ENCODE measurements around the gene C17orf100. TPM values are rescaled to one million over a fixed set of nuclear protein-coding genes. Genes with fewer than 3 reads are reported as not detected.

C17orf100 gene
- total and polyA plus RNA-seq, 9 donors, result 0.98 to 4.1 (median 3.6) TPM

GRCh38 chr17:6667516-6667915 lies 16.0 kb downstream of the C17orf100 start:
- Histone ChIP-seq H3K27ac (ENCODE audit: low read length) (no peak overlapping the region), H3K9me3 (replicated peaks; ENCODE audit: control insufficient read depth, low read depth, low read length) (no peaks in the 10 kb centered on the region), H3K4me3 (ENCODE audit: low read length) (no peak overlapping the region), H3K27me3 (ENCODE audit: control insufficient read depth, insufficient read depth, low read length) (peaks cover 19% of the 10 kb centered on the region), H3K36me3 (ENCODE audit: control insufficient read depth, insufficient read depth, low read length) (no peaks in the 10 kb centered on the region), H3K4me1 (ENCODE audit: control insufficient read depth, insufficient read depth, low read length) (no peaks in the 10 kb centered on the region)
- DNase-seq, result no peak
- WGBS (ENCODE audit: insufficient coverage), result 67% methylated on average over 4 of the region's 6 CpGs

DNA sequence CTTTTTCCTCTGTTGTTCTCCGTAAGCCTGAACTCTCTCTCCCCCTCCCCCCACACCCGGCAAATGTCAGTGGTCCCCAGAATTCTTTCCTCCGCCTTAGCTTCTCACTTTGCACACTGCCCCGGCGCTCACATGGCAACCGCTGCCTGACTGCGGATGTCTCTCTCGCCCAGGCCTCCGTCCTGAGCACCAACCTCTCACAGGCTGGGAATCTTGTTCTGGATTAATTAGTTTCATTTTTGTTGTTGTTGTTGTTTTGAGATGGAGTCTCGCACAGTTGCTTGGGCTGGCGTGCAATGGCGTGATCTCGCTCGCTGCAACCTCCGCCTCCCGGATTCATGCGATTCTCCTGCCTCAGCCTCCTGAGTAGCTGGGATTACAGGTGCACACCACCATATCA lies 16.7 kb downstream of the C17orf100 start:
- Histone ChIP-seq H3K36me3 (ENCODE audit: control insufficient read depth, insufficient read depth, low read length) (no peaks in the 10 kb centered on the region), H3K4me3 (ENCODE audit: low read length) (no peak overlapping the region), H3K27ac (ENCODE audit: low read length) (no peak overlapping the region), H3K4me1 (ENCODE audit: control insufficient read depth, insufficient read depth, low read length) (no peaks in the 10 kb centered on the region), H3K27me3 (ENCODE audit: control insufficient read depth, insufficient read depth, low read length) (peaks cover 19% of the 10 kb centered on the region), H3K9me3 (replicated peaks; ENCODE audit: control insufficient read depth, low read depth, low read length) (no peaks in the 10 kb centered on the region)
- DNase-seq, result no peak
- 26% methylated on average over 3 of the region's 17 CpGs for WGBS (ENCODE audit: insufficient coverage)

DNA sequence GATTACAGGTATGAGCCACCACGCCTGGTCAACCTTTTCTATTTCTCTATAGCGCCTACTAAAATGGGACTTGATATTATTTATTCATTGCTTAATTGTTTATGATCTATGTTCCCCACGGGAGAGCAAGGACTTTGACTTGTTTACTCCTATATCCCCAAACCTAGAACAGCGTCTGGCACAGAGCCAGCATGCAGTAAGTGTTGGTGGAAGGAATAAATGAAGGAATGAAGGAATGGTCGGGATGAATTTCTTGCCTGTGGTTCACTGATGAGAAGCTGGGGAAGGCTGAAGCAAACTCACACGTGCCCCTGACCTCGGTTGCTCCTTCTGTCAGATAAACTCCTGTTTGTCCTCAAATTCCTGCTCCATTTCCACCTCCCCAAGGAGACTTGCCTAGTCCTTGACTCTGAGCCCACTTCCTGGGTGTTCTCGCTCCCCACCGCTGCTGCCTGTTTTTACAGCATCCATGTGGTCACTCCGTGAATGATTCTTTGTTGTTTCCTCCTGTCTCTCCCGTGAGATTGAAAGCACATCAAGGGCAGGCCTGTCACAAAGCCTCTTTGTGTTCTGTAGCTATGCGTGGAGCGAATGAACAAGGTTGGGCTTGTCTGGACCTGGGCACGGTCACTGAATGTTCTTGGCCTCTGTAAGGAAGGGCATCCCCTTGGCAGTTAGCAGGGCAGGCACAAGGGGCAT lies 17.3 kb downstream of the C17orf100 start:
- no peaks in the 10 kb centered on the region for H3K9me3 ChIP-seq (replicated peaks; ENCODE audit: control insufficient read depth, low read depth, low read length)
- no peaks in the 10 kb centered on the region for H3K36me3 ChIP-seq (ENCODE audit: control insufficient read depth, insufficient read depth, low read length)
- no peak overlapping the region for H3K4me3 ChIP-seq (ENCODE audit: low read length)
- no peaks in the 10 kb centered on the region for H3K4me1 ChIP-seq (ENCODE audit: control insufficient read depth, insufficient read depth, low read length)
- H3K27me3 ChIP-seq (ENCODE audit: control insufficient read depth, insufficient read depth, low read length), result peaks cover 19% of the 10 kb centered on the region
- 72% methylated on average over 9 of the region's 14 CpGs for WGBS (ENCODE audit: insufficient coverage)
- no peak overlapping the region for H3K27ac ChIP-seq (ENCODE audit: low read length)
- DNase-seq, result no peak

GRCh38 chr17:6669479-6670212 lies 18.1 kb downstream of the C17orf100 start:
- Histone ChIP-seq H3K27me3 (ENCODE audit: control insufficient read depth, insufficient read depth, low read length) (peaks cover 19% of the 10 kb centered on the region), H3K9me3 (replicated peaks; ENCODE audit: control insufficient read depth, low read depth, low read length) (no peaks in the 10 kb centered on the region), H3K36me3 (ENCODE audit: control insufficient read depth, insufficient read depth, low read length) (no peaks in the 10 kb centered on the region), H3K27ac (ENCODE audit: low read length) (no peak overlapping the region), H3K4me3 (ENCODE audit: low read length) (no peak overlapping the region), H3K4me1 (ENCODE audit: control insufficient read depth, insufficient read depth, low read length) (no peaks in the 10 kb centered on the region)
- DNase-seq, result no peak
- 61% methylated on average over 6 of the region's 10 CpGs for WGBS (ENCODE audit: insufficient coverage)

GRCh38 chr17:6670571-6670970 lies 19.0 kb downstream of the C17orf100 start:
- H3K27ac ChIP-seq (ENCODE audit: low read length), result no peak overlapping the region
- H3K27me3 ChIP-seq (ENCODE audit: control insufficient read depth, insufficient read depth, low read length), result peaks cover 19% of the 10 kb centered on the region
- 95% methylated on average over 3 of the region's 8 CpGs for WGBS (ENCODE audit: insufficient coverage)
- no peaks in the 10 kb centered on the region for H3K9me3 ChIP-seq (replicated peaks; ENCODE audit: control insufficient read depth, low read depth, low read length)
- no peak overlapping the region for H3K4me3 ChIP-seq (ENCODE audit: low read length)
- no peak for DNase-seq
- no peaks in the 10 kb centered on the region for H3K4me1 ChIP-seq (ENCODE audit: control insufficient read depth, insufficient read depth, low read length)
- H3K36me3 ChIP-seq (ENCODE audit: control insufficient read depth, insufficient read depth, low read length), result no peaks in the 10 kb centered on the region

DNA sequence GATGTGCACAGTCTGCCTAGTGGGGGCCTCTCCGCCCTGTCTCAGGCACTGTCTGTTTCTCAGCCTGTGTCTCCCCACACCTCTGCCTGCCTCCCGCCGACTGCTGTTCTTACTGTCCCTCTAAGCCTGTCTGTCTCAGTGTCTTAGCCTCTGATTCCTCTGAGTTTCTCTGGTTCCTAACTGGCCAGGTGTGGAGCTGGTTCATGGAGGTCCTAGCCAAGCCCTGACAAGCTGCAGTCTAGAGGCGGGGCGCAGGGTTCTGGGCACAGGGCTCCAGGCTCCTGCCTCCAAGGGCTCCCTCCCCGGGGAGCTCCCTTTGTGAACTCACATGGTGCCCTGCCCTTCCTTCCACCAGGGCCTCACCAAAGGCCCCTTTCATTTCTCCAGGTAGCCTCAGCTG lies 19.4 kb downstream of the C17orf100 start:
- no peaks in the 10 kb centered on the region for H3K4me1 ChIP-seq (ENCODE audit: control insufficient read depth, insufficient read depth, low read length)
- H3K9me3 ChIP-seq (replicated peaks; ENCODE audit: control insufficient read depth, low read depth, low read length), result no peaks in the 10 kb centered on the region
- WGBS (ENCODE audit: insufficient coverage), result 65% methylated on average over 3 of the region's 6 CpGs
- H3K4me3 ChIP-seq (ENCODE audit: low read length), result no peak overlapping the region
- H3K27ac ChIP-seq (ENCODE audit: low read length), result no peak overlapping the region
- H3K36me3 ChIP-seq (ENCODE audit: control insufficient read depth, insufficient read depth, low read length), result no peaks in the 10 kb centered on the region
- peaks cover 19% of the 10 kb centered on the region for H3K27me3 ChIP-seq (ENCODE audit: control insufficient read depth, insufficient read depth, low read length)
- DNase-seq, result no peak

GRCh38 chr17:6671431-6671830 lies 19.9 kb downstream of the C17orf100 start:
- H3K36me3 ChIP-seq (ENCODE audit: control insufficient read depth, insufficient read depth, low read length), result no peaks in the 10 kb centered on the region
- H3K4me3 ChIP-seq (ENCODE audit: low read length), result no peak overlapping the region
- no peak overlapping the region for H3K27ac ChIP-seq (ENCODE audit: low read length)
- H3K9me3 ChIP-seq (replicated peaks; ENCODE audit: control insufficient read depth, low read depth, low read length), result no peaks in the 10 kb centered on the region
- no peaks in the 10 kb centered on the region for H3K4me1 ChIP-seq (ENCODE audit: control insufficient read depth, insufficient read depth, low read length)
- DNase-seq, result no peak
- 89% methylated on average over 6 of the region's 7 CpGs for WGBS (ENCODE audit: insufficient coverage)
- H3K27me3 ChIP-seq (ENCODE audit: control insufficient read depth, insufficient read depth, low read length), result peaks cover 19% of the 10 kb centered on the region

- WGBS (ENCODE audit: insufficient coverage), result 89% methylated on average over 13 of the region's 13 CpGs
- no peak overlapping the region for H3K4me3 ChIP-seq (ENCODE audit: low read length)
- H3K4me1 ChIP-seq (ENCODE audit: control insufficient read depth, insufficient read depth, low read length), result peaks cover 7% of the 10 kb centered on the region
- peaks cover 17% of the 10 kb centered on the region for H3K27me3 ChIP-seq (ENCODE audit: control insufficient read depth, insufficient read depth, low read length)
- no peaks in the 10 kb centered on the region for H3K9me3 ChIP-seq (replicated peaks; ENCODE audit: control insufficient read depth, low read depth, low read length)
- H3K36me3 ChIP-seq (ENCODE audit: control insufficient read depth, insufficient read depth, low read length), result no peaks in the 10 kb centered on the region
- no peak overlapping the region for H3K27ac ChIP-seq (ENCODE audit: low read length)
- no peak for DNase-seq
These were observed 23.0 kb downstream of the C17orf100 start for GRCh38 chr17:6674586-6674985.

DNA sequence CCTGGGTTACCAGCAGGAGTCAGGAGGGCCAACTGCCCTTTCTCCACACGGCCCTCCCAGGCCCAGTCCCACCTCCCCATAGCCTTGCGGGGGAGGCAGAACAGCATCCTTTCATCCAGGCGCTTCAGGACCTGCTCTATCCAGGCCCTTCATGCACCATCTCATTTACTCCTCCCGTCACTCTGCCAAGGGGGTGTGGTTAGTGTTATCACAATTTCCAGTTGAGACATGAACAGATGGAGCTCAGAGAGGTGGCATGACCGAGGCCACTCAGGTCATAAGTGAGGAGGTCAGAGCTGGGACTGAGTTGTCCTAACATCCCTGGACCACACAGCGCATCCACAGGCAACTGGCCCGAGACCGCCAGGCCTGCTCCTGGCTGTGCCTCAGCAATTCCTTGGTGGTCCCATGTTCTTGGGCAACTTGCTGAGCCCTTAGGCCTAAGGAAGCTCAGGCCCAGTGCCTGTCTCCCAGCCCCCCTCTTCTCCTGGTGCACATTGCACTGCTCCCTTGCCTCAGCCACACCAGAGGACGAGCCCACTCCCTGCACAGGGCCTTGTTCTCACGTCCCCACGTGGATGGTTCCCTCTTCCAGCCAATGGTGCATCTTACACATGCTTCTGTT lies 23.8 kb downstream of the C17orf100 start:
- peaks cover 17% of the 10 kb centered on the region for H3K27me3 ChIP-seq (ENCODE audit: control insufficient read depth, insufficient read depth, low read length)
- H3K9me3 ChIP-seq (replicated peaks; ENCODE audit: control insufficient read depth, low read depth, low read length), result no peaks in the 10 kb centered on the region
- 66% methylated on average over 7 of the region's 11 CpGs for WGBS (ENCODE audit: insufficient coverage)

GRCh38 chr17:6676802-6677157 lies 25.2 kb downstream of the C17orf100 start:
- H3K27ac ChIP-seq (ENCODE audit: low read length), result no peak overlapping the region
- peaks cover 7% of the 10 kb centered on the region for H3K4me1 ChIP-seq (ENCODE audit: control insufficient read depth, insufficient read depth, low read length)
- peaks cover 12% of the 10 kb centered on the region for H3K27me3 ChIP-seq (ENCODE audit: control insufficient read depth, insufficient read depth, low read length)
- no peaks in the 10 kb centered on the region for H3K36me3 ChIP-seq (ENCODE audit: control insufficient read depth, insufficient read depth, low read length)
- WGBS (ENCODE audit: insufficient coverage), result 59% methylated on average over 5 of the region's 6 CpGs
- DNase-seq, result no peak
- H3K9me3 ChIP-seq (replicated peaks; ENCODE audit: control insufficient read depth, low read depth, low read length), result no peaks in the 10 kb centered on the region
- no peak overlapping the region for H3K4me3 ChIP-seq (ENCODE audit: low read length)

More for the DNA sequence above, 23.8 kb downstream of the C17orf100 start:
- Histone ChIP-seq H3K4me3 (ENCODE audit: low read length) (no peak overlapping the region), H3K36me3 (ENCODE audit: control insufficient read depth, insufficient read depth, low read length) (no peaks in the 10 kb centered on the region), H3K27ac (ENCODE audit: low read length) (no peak overlapping the region), H3K4me1 (ENCODE audit: control insufficient read depth, insufficient read depth, low read length) (peaks cover 7% of the 10 kb centered on the region)
- no peak for DNase-seq
